K562 (cell line): ENCODE measurements around the gene RAPSN.

Experiments
- BRF2 ChIP-seq: IDR thresholded peaks from 3 replicates; pipeline ENCODE4 v1.6.1; 2011; ENCODE audit warnings: borderline replicate concordance, mild to moderate bottlenecking; ENCODE audit not compliant: insufficient read length, insufficient read depth
- CTBP1 ChIP-seq: fragments of 450-650 bp; IDR thresholded peaks from 2 replicates; pipeline ENCODE4 v1.6.1; 2016; ENCODE audit warnings: borderline replicate concordance
- GABPA ChIP-seq: fragments of 200-800 bp; sonication (Bioruptor generic); conservative IDR thresholded peaks from 2 replicates; pipeline ENCODE4 v1.6.1; 2016; ENCODE audit warnings: low read depth, missing genetic modification characterization, missing compliant biosample characterization
- GABPB1 ChIP-seq: sonication (generic); formaldehyde crosslinking; IDR thresholded peaks from 2 replicates; pipeline ENCODE4 v1.8.0; 2022; ENCODE audit warnings: mild to moderate bottlenecking, missing genetic modification reagents
- LEF1 ChIP-seq: fragments of 450-650 bp; IDR thresholded peaks from 2 replicates; pipeline ENCODE4 v1.6.1; 2016; ENCODE audit warnings: mild to moderate bottlenecking
- MLLT1 ChIP-seq, 2 experiments: fragments of 450-650 bp; IDR thresholded peaks; 2 replicates each; pipeline ENCODE4 v1.6.1; 2016
- SMAD3 ChIP-seq: fragments of 450-650 bp; formaldehyde crosslinking; conservative IDR thresholded peaks from 2 replicates; pipeline ENCODE4 v1.4.0; 2020; ENCODE audit warnings: mild to moderate bottlenecking
- U2AF1 ChIP-seq: fragments of 200-400 bp; formaldehyde crosslinking; optimal IDR thresholded peaks from 2 replicates; pipeline ENCODE3; 2017; ENCODE audit warnings: mild to moderate bottlenecking, low read depth, low read length, moderate library complexity
- TF ChIP-seq, protein P1 (sequence below): sonication (generic); formaldehyde crosslinking; IDR thresholded peaks from 2 replicates; pipeline ENCODE4 v1.8.1; 2023; ENCODE audit warnings: mild to moderate bottlenecking, missing genetic modification reagents

- TF ChIP-seq MLLT1 (IDR thresholded peaks at IDR 0.05) (no peak), U2AF1 (no peak), BRF2 (no peak), CTBP1 (no peak), GABPA (tag) (no peak), LEF1 (no peak), GABPB1 (CRISPR knock-in tag) (no peak), SMAD3 (CRISPR knock-in tag) (no peak)
- TF ChIP-seq, protein P1, sequence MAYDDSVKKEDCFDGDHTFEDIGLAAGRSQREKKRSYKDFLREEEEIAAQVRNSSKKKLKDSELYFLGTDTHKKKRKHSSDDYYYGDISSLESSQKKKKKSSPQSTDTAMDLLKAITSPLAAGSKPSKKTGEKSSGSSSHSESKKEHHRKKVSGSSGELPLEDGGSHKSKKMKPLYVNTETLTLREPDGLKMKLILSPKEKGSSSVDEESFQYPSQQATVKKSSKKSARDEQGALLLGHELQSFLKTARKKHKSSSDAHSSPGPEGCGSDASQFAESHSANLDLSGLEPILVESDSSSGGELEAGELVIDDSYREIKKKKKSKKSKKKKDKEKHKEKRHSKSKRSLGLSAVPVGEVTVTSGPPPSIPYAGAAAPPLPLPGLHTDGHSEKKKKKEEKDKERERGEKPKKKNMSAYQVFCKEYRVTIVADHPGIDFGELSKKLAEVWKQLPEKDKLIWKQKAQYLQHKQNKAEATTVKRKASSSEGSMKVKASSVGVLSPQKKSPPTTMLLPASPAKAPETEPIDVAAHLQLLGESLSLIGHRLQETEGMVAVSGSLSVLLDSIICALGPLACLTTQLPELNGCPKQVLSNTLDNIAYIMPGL (CRISPR knock-in tag): no peak
These were observed 7.5 kb downstream of the RAPSN start for GRCh38 chr11:47441421-47441820.
